ENCODE results near the gene KLF12. TPM values are rescaled to one million over a fixed set of nuclear protein-coding genes. Genes with fewer than 3 reads are reported as not detected.

Gene KLF12
- total RNA-seq, 3 donors from 2014 or later (not counting 1 experiment from before 2014, with no cell fraction given): 104 to 119 (median 108) TPM

DNA sequence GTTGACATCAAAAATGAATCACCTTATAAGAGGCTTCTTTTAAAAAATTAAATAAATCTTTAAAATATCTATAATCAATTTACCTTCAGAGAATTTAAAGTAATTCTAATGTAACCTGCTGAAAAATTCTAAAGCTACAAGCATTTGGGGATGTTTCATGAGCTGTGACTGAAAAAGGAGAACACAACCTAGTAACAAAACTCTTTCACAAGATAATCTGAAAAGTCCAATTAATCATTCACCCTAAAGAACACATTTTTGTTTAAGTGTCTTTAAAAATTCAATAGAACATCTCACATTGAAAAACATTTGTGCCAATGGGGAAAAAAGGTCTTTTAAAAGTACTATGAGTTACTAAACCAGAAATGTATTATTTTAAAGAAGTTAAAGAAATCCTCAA, 22.8 kb downstream of the KLF12 start:
- no peak overlapping the region for H3K27ac Mint-ChIP-seq
- no peaks in the 10 kb centered on the region for H3K27me3 Mint-ChIP-seq (ENCODE audit: low read depth in 2 of 2)
- no peak for TF ChIP-seq CTCF (IDR thresholded peaks at IDR 0.05)
- H3K36me3 ChIP-seq (ENCODE audit: control insufficient read depth, insufficient read depth, low read length): peaks cover 2% of the 10 kb centered on the region
- no peak overlapping the region for H3K4me3 Mint-ChIP-seq
- H3K4me1 ChIP-seq (ENCODE audit: control insufficient read depth, insufficient read depth, low read length): peaks cover 14% of the 10 kb centered on the region
- no peak for DNase-seq
- intact Hi-C loops (cut with micrococcal nuclease): no loop called here
- no peak overlapping the region for H3K27ac ChIP-seq (ENCODE audit: low read length)
- no peak overlapping the region for H3K4me3 ChIP-seq (ENCODE audit: low read length)
- H3K9me3 Mint-ChIP-seq: no peaks in the 10 kb centered on the region
- H3K36me3 Mint-ChIP-seq: no peaks in the 10 kb centered on the region
- no peak for ATAC-seq
- H3K27me3 ChIP-seq (ENCODE audit: control insufficient read depth, insufficient read depth, low read length): no peaks in the 10 kb centered on the region
- no peaks in the 10 kb centered on the region for H3K9me3 ChIP-seq (ENCODE audit: control insufficient read depth, insufficient read depth, low read length)
- H3K4me1 Mint-ChIP-seq: peaks cover 71 to 76% of the 10 kb centered on the region in 2 donors

- Histone ChIP-seq H3K4me1 (ENCODE audit: control insufficient read depth, insufficient read depth, low read length) (peaks cover 8% of the 10 kb centered on the region), H3K27me3 (ENCODE audit: control insufficient read depth, insufficient read depth, low read length) (no peaks in the 10 kb centered on the region), H3K4me3 (ENCODE audit: low read length) (no peak overlapping the region), H3K9me3 (ENCODE audit: control insufficient read depth, insufficient read depth, low read length) (no peaks in the 10 kb centered on the region), H3K36me3 (ENCODE audit: control insufficient read depth, insufficient read depth, low read length) (peaks cover 2% of the 10 kb centered on the region), H3K27ac (ENCODE audit: low read length) (no peak overlapping the region)
- Mint-ChIP-seq H3K27ac (peak overlapping the region; percentile 57 to 72), H3K36me3 (no peaks in the 10 kb centered on the region), H3K4me3 (peak overlapping the region; percentile 4), H3K4me1 (peaks cover 59 to 74% of the 10 kb centered on the region in 2 donors), H3K9me3 (no peaks in the 10 kb centered on the region), H3K27me3 (ENCODE audit: low read depth in 2 of 2) (no peaks in the 10 kb centered on the region)
- ATAC-seq: peak in 2 of 3 donors; percentile 25 to 45
- DNase-seq: no peak
- 46% methylated on average over 4 of the region's 4 CpGs for WGBS (ENCODE audit: insufficient coverage)
- intact Hi-C loops (cut with micrococcal nuclease): no loop called here
- TF ChIP-seq CTCF (IDR thresholded peaks at IDR 0.05): no peak
Measured at GRCh38 chr13:74110053-74110452, 24.2 kb downstream of the KLF12 start.

DNA sequence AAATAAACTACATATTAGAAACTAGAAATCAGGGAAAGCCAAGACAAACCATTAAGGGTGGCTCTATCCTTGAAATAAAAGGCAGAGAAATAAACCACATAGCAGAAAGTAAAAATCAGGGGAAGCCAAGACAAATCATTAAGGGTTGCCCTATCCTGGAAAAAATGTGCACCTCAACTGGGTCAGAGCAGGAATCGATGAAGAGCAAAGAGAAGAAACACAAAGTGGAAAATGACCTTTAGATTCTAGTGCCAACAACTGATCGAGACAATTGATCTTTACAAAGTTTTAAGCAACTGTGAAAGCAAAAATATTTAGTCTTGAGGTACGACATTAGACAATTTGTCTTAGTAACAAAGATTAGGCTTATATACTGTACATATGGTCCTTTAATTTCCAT, 26.6 kb downstream of the KLF12 start:
- no peaks in the 10 kb centered on the region for H3K9me3 ChIP-seq (ENCODE audit: control insufficient read depth, insufficient read depth, low read length)
- no peak for DNase-seq
- intact Hi-C loops (cut with micrococcal nuclease): no loop called here
- Mint-ChIP-seq H3K36me3 (no peaks in the 10 kb centered on the region), H3K27me3 (ENCODE audit: low read depth in 2 of 2) (no peaks in the 10 kb centered on the region), H3K9me3 (no peaks in the 10 kb centered on the region), H3K27ac (no peak overlapping the region), H3K4me1 (peaks cover 59 to 70% of the 10 kb centered on the region in 2 donors), H3K4me3 (no peak overlapping the region)
- H3K4me3 ChIP-seq (ENCODE audit: low read length): no peak overlapping the region
- H3K27ac ChIP-seq (ENCODE audit: low read length): no peak overlapping the region
- WGBS (ENCODE audit: insufficient coverage): 94% methylated on average over 2 of the region's 3 CpGs
- H3K4me1 ChIP-seq (ENCODE audit: control insufficient read depth, insufficient read depth, low read length): peaks cover 4% of the 10 kb centered on the region
- H3K36me3 ChIP-seq (ENCODE audit: control insufficient read depth, insufficient read depth, low read length): peaks cover 2% of the 10 kb centered on the region
- no peak for TF ChIP-seq CTCF (IDR thresholded peaks at IDR 0.05)
- H3K27me3 ChIP-seq (ENCODE audit: control insufficient read depth, insufficient read depth, low read length): no peaks in the 10 kb centered on the region
- no peak for ATAC-seq

DNA sequence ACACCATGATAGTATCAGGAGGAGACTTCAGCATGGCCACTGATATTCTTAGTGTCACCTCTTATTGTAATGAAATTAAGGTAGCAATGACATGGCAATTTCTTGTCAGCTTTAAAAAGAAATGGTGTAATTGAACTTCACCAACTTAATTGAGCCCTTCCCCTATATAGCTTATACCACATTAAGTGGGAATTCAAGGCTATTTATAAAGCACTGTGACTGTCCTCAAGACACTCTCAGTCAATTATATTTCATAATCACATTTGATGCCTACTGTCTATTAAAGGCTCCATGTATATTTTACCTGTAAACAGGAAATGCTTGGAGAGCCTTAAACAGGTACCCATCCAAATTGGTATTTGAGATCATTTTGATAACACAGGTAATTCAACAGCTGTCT, 28.3 kb downstream of the KLF12 start:
- H3K27me3 Mint-ChIP-seq (ENCODE audit: low read depth in 2 of 2): no peaks in the 10 kb centered on the region
- H3K36me3 Mint-ChIP-seq: no peaks in the 10 kb centered on the region
- H3K4me1 Mint-ChIP-seq: peaks cover 73 to 74% of the 10 kb centered on the region in 2 donors
- no peak for TF ChIP-seq CTCF (IDR thresholded peaks at IDR 0.05)
- Histone ChIP-seq H3K9me3 (ENCODE audit: control insufficient read depth, insufficient read depth, low read length) (no peaks in the 10 kb centered on the region), H3K4me1 (ENCODE audit: control insufficient read depth, insufficient read depth, low read length) (peaks cover 4% of the 10 kb centered on the region), H3K36me3 (ENCODE audit: control insufficient read depth, insufficient read depth, low read length) (peaks cover 2% of the 10 kb centered on the region), H3K27ac (ENCODE audit: low read length) (no peak overlapping the region), H3K4me3 (ENCODE audit: low read length) (no peak overlapping the region), H3K27me3 (ENCODE audit: control insufficient read depth, insufficient read depth, low read length) (no peaks in the 10 kb centered on the region)
- no peak overlapping the region for H3K4me3 Mint-ChIP-seq
- peak overlapping the region in 1 of 2 donors; percentile 48 for H3K27ac Mint-ChIP-seq
- ATAC-seq: no peak
- intact Hi-C loops (cut with micrococcal nuclease): no loop called here
- H3K9me3 Mint-ChIP-seq: peaks cover 0 to 2% of the 10 kb centered on the region in 2 donors
- DNase-seq: no peak

Measured in natural killer cell (primary cell).